ENCODE results near the gene TMEM154.

- no peak for TF ChIP-seq CTCF (IDR thresholded peaks at IDR 0.05)
- TF ChIP-seq POLR2A (IDR thresholded peaks at IDR 0.05) = no peak
Measured at GRCh38 chr4:152652102-152652501, 27.7 kb downstream of the TMEM154 start.

Measured in tibial nerve (tissue), 3 donors.